Activated T-helper 9 cell treated with anti-CD3 and anti-CD28 coated beads, Interleukin-2, amount 50 U/mL, for 16 hours (primary cell): ENCODE measurements around the gene CUL1.
A peak's percentile ranks its signal among the peaks of the same experiment; 100 is the strongest.

Experiments
- DNase-seq: peaks from one replicate; pipeline ENCODE4 v3.0.0-alpha.2; 2020; ENCODE audit warnings: low read depth

Gene CUL1

DNA sequence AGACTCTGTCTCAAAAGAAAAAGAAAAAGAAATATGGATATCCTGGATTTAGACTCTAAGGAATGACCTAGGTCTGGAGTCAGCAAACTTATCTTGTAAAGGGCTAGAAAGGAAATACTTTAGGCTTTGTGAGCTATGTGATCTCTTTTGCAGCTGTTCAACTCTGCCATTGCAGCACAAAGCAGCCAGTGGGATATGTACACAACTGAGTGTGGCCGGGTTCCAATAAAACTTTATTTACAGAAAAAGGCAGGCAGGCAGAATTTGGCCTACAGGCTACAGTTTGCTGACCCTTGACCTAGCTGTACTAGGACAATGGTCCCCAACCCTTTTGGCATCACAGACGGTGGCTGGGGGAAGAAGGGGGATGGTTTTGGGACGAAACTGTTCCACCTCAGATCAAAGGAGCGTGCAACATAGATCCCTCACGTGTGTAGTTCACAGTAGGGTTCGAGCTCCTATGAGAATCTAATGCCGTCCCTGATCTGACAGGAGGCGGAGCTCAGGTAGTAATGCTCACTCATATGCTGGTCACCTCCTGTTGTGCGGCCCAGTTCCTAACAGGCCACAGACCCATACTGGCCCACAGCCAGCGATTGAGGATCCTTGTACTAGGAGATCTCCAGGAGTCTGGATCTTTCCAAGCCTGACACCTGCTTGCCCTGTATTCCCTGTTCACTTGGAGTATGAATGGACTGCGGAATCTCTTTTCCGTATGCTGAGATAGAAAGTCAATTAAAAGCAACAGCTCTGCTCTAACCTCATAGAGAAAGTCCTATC lies 63.0 kb downstream of the CUL1 start:
- no peak for DNase-seq

DNA sequence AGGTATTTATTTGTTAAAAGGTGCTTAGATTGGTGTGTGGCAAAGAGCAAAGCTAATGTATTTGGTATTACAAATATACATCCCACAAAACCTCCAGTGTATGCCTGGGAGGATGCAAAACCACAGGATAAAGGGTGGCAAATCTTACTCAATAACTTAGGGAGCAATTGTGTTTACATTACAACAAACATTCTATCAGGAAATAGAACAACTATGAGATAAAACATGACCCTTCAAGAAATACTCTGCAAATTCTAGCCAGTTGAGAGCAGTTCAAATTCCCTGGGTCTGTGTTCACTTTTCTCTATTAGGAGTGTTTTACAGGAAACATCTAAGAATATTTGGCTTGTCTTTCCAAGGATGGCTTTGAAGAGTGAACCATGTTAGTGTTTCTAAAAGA lies 64.9 kb downstream of the CUL1 start:
- DNase-seq: no peak

DNA sequence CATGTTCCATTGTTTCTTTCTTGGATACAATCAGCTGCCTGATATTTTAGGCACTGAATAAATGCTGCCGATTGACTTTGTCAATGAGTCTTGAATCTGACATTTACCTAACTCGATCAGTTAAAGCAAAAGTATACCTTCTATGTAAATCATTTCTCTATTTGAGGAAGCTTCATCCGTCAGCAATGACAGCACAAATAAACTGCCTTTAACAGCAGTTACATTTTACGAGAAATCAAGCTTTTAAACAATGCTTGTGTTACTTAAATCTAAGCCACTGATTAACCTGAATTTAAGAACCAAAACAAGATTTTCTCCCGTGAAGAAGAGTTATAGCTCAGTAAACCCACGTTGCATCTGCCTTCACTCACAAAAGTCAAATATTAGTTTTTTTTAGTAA lies 71.3 kb downstream of the CUL1 start:
- no peak for DNase-seq

DNA sequence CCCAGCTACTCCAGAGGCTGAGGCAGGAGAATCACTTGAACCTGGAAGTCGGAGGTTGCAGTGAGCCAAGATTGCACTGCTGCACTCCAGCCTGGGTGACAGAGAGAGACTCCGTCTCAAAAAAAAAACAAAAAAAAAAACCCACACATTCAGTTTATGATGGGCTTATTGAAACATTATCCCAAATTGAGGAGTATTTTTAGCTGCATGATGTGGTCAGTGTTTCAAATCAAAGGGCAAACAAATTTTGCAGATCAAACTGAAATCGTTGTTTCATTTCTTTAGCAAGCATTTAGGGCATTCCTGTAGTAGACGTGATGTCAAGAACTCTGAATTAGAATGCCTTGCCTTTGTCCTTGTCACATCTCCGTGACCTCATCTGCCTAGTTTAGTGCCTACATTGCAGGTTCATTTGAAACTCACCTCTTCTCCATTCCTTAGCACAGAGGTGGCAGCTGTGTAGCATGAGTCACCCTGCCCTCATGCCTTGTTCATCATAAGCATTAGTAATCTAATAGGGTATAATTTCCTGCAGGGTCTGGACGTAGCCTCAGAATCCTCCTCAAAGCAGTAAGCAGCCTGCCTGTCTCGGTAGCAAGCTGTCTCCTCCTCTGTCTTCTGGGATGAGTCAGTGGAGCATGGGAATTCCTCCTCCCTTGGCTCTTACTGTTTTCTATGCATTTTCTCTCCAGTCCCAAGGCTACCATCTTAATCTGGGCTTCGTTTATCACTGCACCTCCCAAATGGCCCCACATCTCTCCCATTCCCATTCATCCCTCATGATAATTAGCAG lies 73.8 kb downstream of the CUL1 start:
- no peak for DNase-seq

DNA sequence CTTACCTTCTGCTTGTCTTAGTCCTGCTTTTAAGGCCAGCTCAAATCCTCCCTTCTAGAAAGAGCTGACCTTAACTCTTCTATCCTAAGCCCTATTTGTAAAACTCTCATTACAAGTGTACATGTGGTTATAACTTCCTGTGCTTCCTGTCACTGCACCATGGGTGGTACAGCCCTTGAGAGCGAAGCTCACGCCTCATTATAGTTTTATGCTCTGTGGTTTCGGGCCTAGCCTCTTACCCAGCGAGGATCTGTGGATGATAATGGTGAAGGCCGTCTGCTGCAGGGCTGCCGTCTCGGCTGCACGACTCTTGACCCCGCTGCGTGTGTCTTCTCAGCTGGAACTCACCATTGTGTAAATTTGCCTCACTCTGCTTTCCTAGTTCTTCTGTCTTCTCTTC lies 74.6 kb downstream of the CUL1 start:
- peak; percentile 3 for DNase-seq

DNA sequence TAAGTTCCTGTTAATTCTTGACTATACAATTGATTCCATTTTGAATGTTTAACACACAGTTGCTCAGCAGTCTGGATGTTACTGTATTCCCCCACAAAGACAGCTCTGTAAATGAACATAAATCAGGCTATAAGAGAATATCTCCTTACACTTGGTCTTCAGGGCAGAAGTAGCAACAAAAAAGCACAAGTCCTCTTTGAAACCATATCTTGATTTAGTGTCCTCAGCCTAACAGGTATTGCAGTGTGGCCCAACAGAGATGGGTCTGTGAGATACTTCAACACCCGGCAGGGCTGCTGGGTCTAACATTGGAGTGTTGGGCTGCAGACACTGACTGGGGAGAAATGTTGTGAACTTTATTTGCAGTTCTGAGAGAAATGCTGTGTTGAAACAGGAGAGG lies 75.8 kb downstream of the CUL1 start:
- DNase-seq: no peak

DNA sequence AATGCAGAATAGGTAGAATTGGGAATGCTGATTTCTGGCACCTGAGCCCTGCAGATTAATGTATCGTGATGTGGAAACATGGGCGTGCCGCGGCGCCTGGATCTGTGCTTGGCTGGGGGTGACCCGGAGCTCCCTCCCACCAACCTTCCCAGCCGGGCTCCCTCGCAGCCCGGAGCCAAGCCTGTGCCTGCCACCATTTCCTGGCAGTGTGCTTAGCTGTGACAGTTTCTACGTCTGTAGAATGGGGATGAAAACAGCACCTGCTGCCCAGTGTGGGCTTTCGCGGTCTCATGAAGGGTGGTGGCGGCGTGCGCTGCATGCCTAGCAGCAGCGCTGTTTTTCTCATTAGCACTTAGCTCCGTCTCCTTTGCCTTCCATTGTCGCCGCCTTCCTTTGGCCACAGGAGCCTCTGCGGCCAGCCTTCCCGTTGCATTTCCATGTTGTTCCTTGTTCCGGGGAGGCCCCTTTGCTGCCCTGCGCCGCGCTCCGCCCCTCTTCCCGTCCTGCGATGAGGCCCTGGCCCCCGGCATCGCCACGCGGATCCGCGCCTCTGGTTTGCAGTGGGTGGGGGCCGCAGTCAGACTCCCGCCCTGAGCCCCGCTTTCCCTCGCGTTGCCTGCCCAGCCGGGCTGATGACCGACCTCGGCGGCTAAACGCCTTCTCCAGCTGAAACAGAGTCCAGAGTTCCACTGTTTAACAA lies 84.2 kb downstream of the CUL1 start:
- DNase-seq: no peak

DNA sequence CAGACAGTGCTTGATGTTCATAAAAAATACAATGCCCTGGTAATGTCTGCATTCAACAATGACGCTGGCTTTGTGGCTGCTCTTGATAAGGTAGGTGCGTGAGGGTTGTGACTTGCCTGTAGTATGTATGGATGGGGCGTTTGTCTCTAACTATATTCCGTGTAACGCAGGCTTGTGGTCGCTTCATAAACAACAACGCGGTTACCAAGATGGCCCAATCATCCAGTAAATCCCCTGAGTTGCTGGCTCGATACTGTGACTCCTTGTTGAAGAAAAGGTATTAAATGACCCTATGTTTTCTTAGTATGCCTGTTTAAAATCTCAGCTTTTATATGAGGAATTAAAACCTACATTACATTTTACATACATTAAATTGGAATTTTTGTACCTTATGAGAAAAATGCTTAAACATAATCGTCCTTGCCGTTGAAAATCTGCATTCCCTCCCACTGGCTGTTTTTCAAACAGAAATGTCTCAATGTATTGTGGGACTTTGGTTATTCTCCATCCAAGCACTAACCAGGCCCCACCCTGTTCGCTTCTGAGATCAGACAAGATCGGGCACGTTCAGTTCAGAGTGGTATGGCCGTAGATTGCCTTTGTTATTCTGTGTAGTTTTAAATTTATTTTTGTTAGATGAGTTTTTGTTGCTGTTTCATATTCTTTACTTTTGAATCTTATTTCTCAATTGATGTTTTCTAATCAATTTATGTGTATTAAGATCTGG lies 85.3 kb downstream of the CUL1 start:
- DNase-seq: no peak

DNA sequence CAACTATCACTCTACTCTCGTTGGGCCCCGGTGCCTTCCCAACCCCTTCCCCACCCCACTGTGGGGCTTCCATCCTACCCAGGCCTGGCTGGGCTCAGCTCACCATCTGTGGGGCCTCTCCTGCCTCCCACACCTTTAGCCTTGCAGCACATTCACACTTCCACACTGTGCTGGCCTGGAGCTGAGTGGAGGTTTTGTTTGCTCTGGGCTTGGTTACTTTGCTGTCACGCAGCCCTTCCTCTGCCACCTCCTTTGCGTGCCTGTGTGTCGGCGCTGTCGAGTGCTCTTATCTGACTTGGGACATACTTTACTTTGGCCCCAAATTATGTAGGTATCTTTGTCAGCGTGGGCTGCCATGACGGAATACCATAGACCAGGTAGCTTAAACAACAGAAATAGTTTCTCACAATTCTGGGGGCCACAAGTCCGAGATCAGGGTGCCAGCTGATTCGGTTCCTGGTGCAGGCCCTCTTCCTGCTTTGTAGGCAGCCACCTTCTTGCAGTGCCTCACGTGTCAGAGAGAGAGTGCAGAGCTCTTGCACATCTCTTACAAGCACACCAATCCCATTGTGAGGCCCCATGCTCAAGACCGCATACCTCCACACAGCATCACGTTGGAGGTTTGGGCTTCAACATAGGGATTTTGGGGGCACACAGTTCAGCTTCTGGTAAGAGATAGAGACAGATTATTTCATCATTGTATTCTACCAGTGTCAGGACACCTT lies 89.0 kb downstream of the CUL1 start:
- DNase-seq: no peak

DNA sequence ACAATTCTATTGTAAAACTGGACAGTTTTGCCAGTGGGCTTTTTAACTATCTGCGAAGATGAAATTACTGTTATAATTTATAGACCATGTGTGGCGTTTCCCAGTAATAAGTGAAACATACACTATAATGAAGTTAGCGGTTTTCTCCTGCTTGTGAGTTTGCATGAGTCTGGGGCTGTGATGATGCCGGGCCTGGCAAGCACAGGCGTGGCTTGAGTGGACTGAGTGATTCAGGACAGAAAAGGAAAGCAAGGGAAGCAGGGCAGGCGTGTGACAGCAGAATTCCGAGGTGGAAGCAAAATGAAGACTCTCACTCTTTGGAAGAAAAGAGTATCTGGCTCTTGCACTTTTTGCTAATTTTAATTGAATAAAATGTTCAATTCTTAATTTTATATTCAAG lies 90.5 kb downstream of the CUL1 start:
- no peak for DNase-seq

DNA sequence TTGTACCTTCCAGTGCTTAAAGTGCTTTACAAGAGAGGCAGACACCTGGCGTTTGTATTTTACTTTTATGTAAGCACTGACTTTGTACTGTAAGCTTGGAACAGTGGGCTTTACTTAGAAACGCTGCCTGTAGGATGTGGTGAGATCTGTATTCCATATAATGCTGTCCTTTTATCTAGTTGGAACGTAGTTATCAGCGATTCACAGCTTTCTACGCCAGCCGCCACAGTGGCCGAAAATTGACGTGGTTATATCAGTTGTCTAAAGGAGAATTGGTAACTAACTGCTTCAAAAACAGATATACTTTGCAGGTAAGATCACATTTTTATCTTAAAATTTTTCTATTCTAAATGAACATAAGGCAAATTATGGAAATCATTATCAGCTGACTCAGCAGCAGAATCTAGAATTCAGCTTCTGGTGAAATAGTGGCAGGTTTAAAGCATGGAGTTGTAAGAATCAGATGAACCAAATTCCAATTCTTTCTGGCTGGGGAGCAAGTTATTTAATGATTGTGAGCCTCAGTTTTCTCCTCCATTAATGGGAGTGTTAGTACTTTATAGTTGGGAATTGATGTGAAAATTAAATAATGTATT lies 91.5 kb downstream of the CUL1 start:
- no peak for DNase-seq

DNA sequence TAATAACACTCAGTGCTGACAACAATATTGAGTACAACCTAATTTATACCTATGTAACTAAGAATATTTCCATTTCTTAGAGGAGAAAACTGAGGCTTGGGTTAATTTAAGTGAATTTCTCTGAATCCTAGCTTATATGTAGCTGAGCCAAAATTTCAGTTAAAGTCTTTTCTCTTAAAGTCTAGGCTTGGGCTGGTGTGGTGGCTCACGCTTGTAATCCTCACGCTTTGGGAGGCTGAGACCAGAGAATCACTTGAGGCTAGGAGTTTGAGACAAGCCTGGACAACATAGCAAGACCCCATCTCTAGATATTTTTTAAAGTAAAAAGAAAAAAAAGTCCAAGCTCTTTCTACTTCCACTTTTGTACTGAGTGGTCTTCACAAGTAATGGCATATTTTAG lies 92.1 kb downstream of the CUL1 start:
- no peak for DNase-seq

DNA sequence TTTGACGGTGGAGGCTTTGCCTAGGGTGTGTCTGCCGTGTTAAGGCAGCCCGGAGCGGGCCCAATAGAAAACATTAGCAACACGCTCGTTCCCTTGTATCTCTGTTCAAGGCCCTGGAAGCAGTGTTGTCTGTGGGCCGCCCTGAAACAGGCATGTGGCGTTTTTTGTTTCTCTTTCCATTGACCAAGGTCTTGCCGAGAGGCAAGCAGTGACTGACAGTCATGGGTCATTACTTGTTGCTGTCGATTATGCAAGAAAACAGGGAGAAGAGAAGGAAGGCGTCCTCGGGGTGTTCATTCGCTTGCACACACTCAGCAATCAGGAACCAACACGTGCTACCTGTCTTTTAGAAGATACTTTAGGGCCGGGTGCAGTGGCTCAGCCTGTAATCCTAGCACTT lies 92.8 kb downstream of the CUL1 start:
- DNase-seq: no peak

DNA sequence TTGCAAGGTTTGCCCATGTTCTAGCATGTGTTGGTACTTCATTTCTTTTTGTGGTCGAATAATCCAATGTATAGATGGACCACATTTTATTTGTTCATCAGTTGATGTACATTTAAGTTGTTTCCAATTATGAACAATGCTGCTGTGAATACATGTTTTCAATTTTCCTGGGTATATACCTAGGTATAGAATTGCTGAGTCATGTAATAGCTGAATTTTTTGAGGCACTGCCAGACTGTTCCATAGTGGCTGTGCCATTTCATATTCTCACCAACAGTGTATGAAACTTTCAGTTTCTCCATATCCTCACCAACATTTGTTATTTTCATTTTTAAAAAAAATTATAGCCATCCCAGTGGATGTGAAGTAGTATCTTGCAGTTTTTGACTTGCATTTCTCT lies 94.9 kb downstream of the CUL1 start:
- DNase-seq: no peak

DNA sequence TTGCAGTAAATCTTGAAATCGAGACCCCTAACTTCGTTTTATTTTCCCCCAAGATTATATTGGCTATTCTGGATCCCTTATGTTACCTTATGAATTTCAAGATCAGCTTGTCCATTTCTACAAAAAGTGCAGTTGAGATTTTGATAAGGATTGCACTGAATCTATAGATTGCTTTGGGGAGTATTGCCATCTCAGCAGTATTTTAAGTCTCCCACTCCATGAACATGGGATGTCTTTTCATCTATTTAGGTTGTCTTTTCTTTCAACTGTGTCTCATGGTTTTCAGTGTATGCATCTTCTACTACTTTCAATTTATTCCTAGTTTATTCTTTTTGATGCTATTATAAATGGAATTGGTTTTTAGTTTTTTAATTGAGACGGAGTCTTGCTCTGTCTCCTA lies 95.8 kb downstream of the CUL1 start:
- DNase-seq: no peak

DNA sequence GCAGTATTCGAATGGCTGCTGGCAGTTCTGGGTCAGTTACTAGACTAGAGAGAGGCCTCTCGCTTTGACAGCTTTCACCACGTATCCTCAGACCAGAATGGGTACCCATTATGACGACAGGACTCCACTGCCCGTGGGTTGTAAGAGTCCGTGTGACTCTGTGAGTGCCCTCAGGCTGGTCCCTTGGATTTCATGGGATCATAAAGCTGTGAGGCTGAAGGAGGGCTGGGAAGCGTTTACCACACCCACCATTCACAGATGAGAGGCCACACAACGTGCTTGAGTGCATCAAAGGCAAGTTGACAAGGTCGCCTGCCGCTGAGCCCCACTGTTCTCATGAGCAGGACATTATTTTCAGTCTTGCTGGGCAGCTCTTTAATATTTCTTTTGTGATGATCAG lies 98.1 kb downstream of the CUL1 start:
- no peak for DNase-seq

DNA sequence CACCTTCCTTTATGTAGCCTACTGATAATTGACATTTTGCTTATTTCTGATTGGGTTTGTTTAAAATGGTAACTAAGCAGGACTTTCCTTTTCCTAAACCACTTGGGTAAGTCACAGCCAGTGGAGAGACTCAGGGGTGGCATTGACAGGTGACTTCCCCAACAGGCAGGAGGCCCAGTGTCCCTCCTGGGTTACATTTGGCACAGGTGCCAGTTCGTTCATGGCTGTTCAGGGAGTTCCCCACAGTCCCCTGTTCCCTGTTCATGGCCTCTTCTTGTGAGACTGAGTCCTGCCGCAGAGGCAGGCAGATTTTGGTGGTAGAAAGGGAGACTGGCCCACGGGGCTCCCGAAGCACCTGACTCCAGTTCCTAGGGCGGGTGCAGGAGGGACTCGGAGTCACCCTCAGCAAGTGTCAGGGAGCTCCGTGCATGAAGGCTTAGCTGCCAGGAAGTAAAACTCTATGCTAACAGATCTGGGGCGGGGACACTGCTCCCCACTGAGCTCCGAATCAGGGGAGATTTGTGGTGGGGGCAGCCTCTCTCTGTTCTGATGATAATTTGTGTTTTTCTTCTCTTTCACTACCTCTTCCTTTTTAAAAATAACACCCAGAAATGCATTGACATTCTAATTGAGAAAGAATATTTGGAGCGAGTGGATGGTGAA lies 101.3 kb downstream of the CUL1 start:
- no peak for DNase-seq

DNA sequence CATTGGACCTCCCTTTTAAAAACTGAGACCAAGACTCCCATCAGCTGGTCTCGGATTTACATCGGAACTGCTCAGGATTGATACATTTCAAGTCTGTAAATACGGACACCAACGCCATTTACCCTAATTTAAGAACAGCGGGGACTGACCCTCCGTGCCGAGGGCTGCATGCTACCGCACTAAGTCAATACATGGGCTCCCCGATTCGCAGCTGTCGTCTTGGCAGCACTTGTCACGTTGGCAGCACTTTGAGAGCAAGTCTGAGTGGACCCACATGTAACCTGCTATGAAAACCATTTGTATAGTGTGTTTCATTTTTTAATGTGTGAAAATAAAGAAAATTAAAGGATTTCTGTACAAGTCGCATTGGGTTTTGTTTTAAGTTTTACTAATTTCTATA lies 102.0 kb downstream of the CUL1 start:
- no peak for DNase-seq

DNA sequence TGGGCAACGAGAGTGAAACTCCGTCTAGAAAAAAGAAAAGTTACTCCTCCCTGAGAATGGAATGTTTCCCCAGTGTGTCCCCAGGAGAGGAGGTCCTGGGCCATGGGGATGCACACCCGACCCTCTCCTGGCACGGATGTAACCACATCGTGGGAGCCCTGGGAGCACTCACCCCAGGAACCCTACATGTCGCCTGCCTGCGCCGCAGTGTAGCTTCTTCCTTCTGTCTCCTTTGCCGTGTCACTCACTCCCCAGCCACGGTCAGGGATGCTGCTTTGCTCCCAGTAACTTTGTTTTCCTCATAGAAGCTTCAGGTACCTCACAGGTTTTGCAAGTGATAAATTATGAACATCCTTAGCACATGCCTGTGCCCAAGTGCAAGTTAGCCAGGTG lies 103.4 kb downstream of the CUL1 start:
- DNase-seq: no peak

DNA sequence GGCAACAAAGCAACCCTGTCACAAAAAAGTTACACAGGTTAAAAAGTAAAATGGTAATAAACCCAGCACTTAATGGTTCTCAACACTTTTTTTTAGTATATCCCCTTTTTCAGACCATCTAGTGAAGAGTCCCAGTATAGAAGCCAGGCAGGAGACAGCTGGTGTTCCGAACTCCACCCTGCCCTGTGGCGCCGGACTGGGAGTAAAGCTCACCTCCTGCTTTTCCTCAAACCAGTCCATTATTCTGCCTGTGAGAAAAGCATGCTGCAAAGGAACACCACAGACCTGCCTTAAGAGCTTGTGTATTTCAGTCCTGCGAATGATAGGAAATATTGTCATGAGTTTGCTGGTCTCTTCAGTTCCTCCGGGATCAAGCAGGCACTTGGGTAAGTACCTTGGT lies 104.4 kb downstream of the CUL1 start:
- DNase-seq: no peak
